Peyer's patch (tissue), 4 donors: ENCODE measurements around the gene HMG20B.

Source experiments
- CTCF ChIP-seq, 6 experiments: fragments of 450-650 bp in 4 of 6; fragments of 200-600 bp in 2 of 6; sonication (generic) in 1 of 6; IDR thresholded peaks; one replicate each; pipeline ENCODE4 v1.5.1; 2017 to 2019; ENCODE audit warnings: antibody characterized with exemption in 6 of 6, mild to moderate bottlenecking in 3 of 6, moderate library complexity in 1 of 6
- POLR2A ChIP-seq, 2 donors: fragments of 450-650 bp; IDR thresholded peaks; one replicate each; pipeline ENCODE4 v1.5.1; 2017; ENCODE audit warnings: antibody characterized with exemption in 2 of 2, mild to moderate bottlenecking in 2 of 2, moderate library complexity in 2 of 2

- TF ChIP-seq CTCF (IDR thresholded peaks at IDR 0.05) (no peak), POLR2A (IDR thresholded peaks at IDR 0.05) (no peak)
These were observed 16.2 kb upstream of the HMG20B start for GRCh38 chr19:3556423-3556977.
